Measurements from ENCODE around the gene DBR1. TPM values are rescaled to one million over a fixed set of nuclear protein-coding genes. Genes with fewer than 3 reads are reported as not detected.

Gene DBR1
- total and polyA plus RNA-seq, 2 experiments from 2014 or later: 9.7 to 17.2 TPM

- ATAC-seq: no peak
- Mint-ChIP-seq H3K4me1 (peaks cover 40% of the 10 kb centered on the region), H3K27ac (no peak overlapping the region), H3K4me3 (no peak overlapping the region), H3K27me3 (ENCODE audit: insufficient read depth, low read depth, poor library complexity) (peaks cover 3% of the 10 kb centered on the region), H3K9me3 (no peaks in the 10 kb centered on the region), H3K36me3 (ENCODE audit: low read depth) (peaks cover 5% of the 10 kb centered on the region)
- no peaks in the 10 kb centered on the region for H3K36me3 ChIP-seq (ENCODE audit: insufficient read depth)
- H3K27me3 ChIP-seq (ENCODE audit: insufficient read depth): no peaks in the 10 kb centered on the region
- no peak overlapping the region for H2AFZ ChIP-seq
- DNase-seq (ENCODE audit: low spot score): no peak
- TF ChIP-seq ZNF462 (CRISPR knock-in tag; IDR thresholded peaks at IDR 0.05): no peak
- no peak for TF ChIP-seq ZNF331 (CRISPR knock-in tag; IDR thresholded peaks at IDR 0.05; ENCODE audit: low read depth)
- TF ChIP-seq STAT1 (IDR thresholded peaks at IDR 0.05; ENCODE audit: unreplicated experiment): no peak
- TF ChIP-seq JUNB (IDR thresholded peaks at IDR 0.05; ENCODE audit: unreplicated experiment): no peak
- TF ChIP-seq POLR2AphosphoS5 (IDR thresholded peaks at IDR 0.05; ENCODE audit: low read depth): no peak
- TF ChIP-seq ETS1 (IDR thresholded peaks at IDR 0.05): no peak
- no peak for TF ChIP-seq EZH2phosphoT487 (IDR thresholded peaks at IDR 0.05; ENCODE audit: unreplicated experiment)
- TF ChIP-seq CREB1 (CRISPR knock-in tag; IDR thresholded peaks at IDR 0.05; ENCODE audit: low read depth): no peak
- TF ChIP-seq NANOG (IDR thresholded peaks at IDR 0.05; ENCODE audit: borderline replicate concordance): no peak
- no peak for TF ChIP-seq CTCF (conservative IDR thresholded peaks at IDR 0.05; ENCODE audit: low read depth in 2 of 2)
- no peak for TF ChIP-seq ZNF114 (CRISPR knock-in tag; IDR thresholded peaks at IDR 0.05)
- peaks cover 100% of the 10 kb centered on the region for H3K79me2 ChIP-seq (replicated peaks; ENCODE audit: insufficient read depth)
- peaks cover 41% of the 10 kb centered on the region for H4K20me1 ChIP-seq (replicated peaks; ENCODE audit: insufficient read depth)
- H3K27ac ChIP-seq (ENCODE audit: low read depth): no peak overlapping the region
- H3K4me1 ChIP-seq (ENCODE audit: insufficient read depth): peaks cover 24% of the 10 kb centered on the region
- no peak overlapping the region for H3K4me2 ChIP-seq
- H3K4me3 ChIP-seq: no peak overlapping the region
- no peaks in the 10 kb centered on the region for H3F3A ChIP-seq (replicated peaks; ENCODE audit: low read depth)
- H3K9me2 ChIP-seq (ENCODE audit: insufficient read depth): no peaks in the 10 kb centered on the region
Observed at GRCh38 chr3:138206196-138206595, 31.5 kb upstream of the DBR1 start.
